Activated CD4-positive, alpha-beta T cell treated with anti-CD3 and anti-CD28 coated beads, Interleukin-2, amount 50 U/mL, for 24 hours (primary cell): ENCODE measurements around the gene ANKRD2.
"Not testable (repeated sequence)": the region's sequence is repeated elsewhere in the genome, so short reads cannot be mapped to it uniquely, and the experiment has no call there.

Source experiments
- DNase-seq, 2 donors: peaks; one replicate each; pipeline ENCODE4 v3.0.0-alpha.2; 2020; ENCODE audit warnings: low read depth in 1 of 2, low spot score in 1 of 2

ANKRD2 gene

GRCh38 chr10:97572214-97572989, at the start of gene ANKRD2:
TSS of gene ANKRD2 (plus strand) at chr10:97572779. CDS start at chr10:97572789, 10 bp downstream.
- peak; percentile 6 to 32 for DNase-seq

- DNase-seq, result no peak
Measured at GRCh38 chr10:97522937-97523336, 49.6 kb upstream of the ANKRD2 start.

- no peak for DNase-seq
Measured at GRCh38 chr10:97525086-97525485, 47.5 kb upstream of the ANKRD2 start.

GRCh38 chr10:97525683-97526110, 46.9 kb upstream of the ANKRD2 start:
- no peak for DNase-seq

- DNase-seq, result not testable (repeated sequence)
Measured at GRCh38 chr10:97528876-97529275, 43.7 kb upstream of the ANKRD2 start.

GRCh38 chr10:97529685-97530465, 42.7 kb upstream of the ANKRD2 start:
- no peak for DNase-seq

GRCh38 chr10:97531401-97531986, 41.1 kb upstream of the ANKRD2 start:
- no peak for DNase-seq

GRCh38 chr10:97532935-97533671, 39.5 kb upstream of the ANKRD2 start:
- no peak for DNase-seq

- DNase-seq, result no peak
Measured at GRCh38 chr10:97533888-97534287, 38.7 kb upstream of the ANKRD2 start.

GRCh38 chr10:97534746-97535367, 37.7 kb upstream of the ANKRD2 start:
- DNase-seq, result peak in 1 of 2 donors; percentile 32

- DNase-seq, result no peak
Measured at GRCh38 chr10:97537186-97537869, 35.3 kb upstream of the ANKRD2 start.

GRCh38 chr10:97538411-97538810, 34.2 kb upstream of the ANKRD2 start:
- DNase-seq, result no peak

GRCh38 chr10:97538839-97539238, 33.7 kb upstream of the ANKRD2 start:
- DNase-seq, result no peak

GRCh38 chr10:97539523-97540200, 32.9 kb upstream of the ANKRD2 start:
- DNase-seq, result no peak

- no peak for DNase-seq
Measured at GRCh38 chr10:97540669-97541500, 31.7 kb upstream of the ANKRD2 start.

- peak in 1 of 2 donors; percentile 46 for DNase-seq
Measured at GRCh38 chr10:97542169-97543024, 30.2 kb upstream of the ANKRD2 start.

- peak; percentile 16 to 55 for DNase-seq
Measured at GRCh38 chr10:97543025-97543546, 29.5 kb upstream of the ANKRD2 start.
